HG02943 (cell line): ENCODE measurements around the gene GFRA4.

Experiments used
- ATAC-seq: cut with Tn5 transposase; IDR thresholded peaks from one replicate; pipeline ENCODE4 v1.9.1; 2021; ENCODE audit warnings: mild to moderate bottlenecking, low read depth, moderate library complexity; ENCODE audit not compliant: unreplicated experiment

The GFRA4 gene

GRCh38 chr20:3663031-3663701 lies at the start of gene GFRA4:
Gene GFRA4 (minus strand): TSS chr20:3663399. CDS start chr20:3663399, 0 bp downstream.
- no peak for ATAC-seq

GRCh38 chr20:3712279-3712873 lies 49.2 kb upstream of the GFRA4 start, which contains the start of gene SIGLEC1:
Gene SIGLEC1 (minus strand): TSS chr20:3712600. CDS start chr20:3707128, 5,472 bp downstream.
- no peak for ATAC-seq

- no peak for ATAC-seq
Measured at GRCh38 chr20:3711484-3711941, 48.3 kb upstream of the GFRA4 start.

- ATAC-seq, result no peak
Measured at GRCh38 chr20:3710703-3711483, 47.7 kb upstream of the GFRA4 start.

- ATAC-seq, result no peak
Measured at GRCh38 chr20:3710011-3710466, 46.8 kb upstream of the GFRA4 start.

- ATAC-seq, result no peak
Measured at GRCh38 chr20:3707508-3707899, 44.3 kb upstream of the GFRA4 start.

- ATAC-seq, result no peak
Measured at GRCh38 chr20:3706774-3707507, 43.7 kb upstream of the GFRA4 start.

- ATAC-seq, result no peak
Measured at GRCh38 chr20:3705970-3706739, 43.0 kb upstream of the GFRA4 start.

- no peak for ATAC-seq
Measured at GRCh38 chr20:3705491-3705969, 42.3 kb upstream of the GFRA4 start.

GRCh38 chr20:3704087-3704486 lies 40.9 kb upstream of the GFRA4 start:
- no peak for ATAC-seq

- ATAC-seq, result no peak
Measured at GRCh38 chr20:3702611-3703391, 39.6 kb upstream of the GFRA4 start.

- ATAC-seq, result no peak
Measured at GRCh38 chr20:3701061-3701998, 38.1 kb upstream of the GFRA4 start.

GRCh38 chr20:3699037-3699436 lies 35.8 kb upstream of the GFRA4 start:
- ATAC-seq, result no peak

GRCh38 chr20:3698591-3699001 lies 35.4 kb upstream of the GFRA4 start:
- ATAC-seq, result no peak

- ATAC-seq, result no peak
Measured at GRCh38 chr20:3697588-3698305, 34.5 kb upstream of the GFRA4 start.

GRCh38 chr20:3696745-3697587 lies 33.8 kb upstream of the GFRA4 start:
- no peak for ATAC-seq
